ENCODE results near the gene GNAI2.
"Not testable (repeated sequence)": the region's sequence is repeated elsewhere in the genome, so short reads cannot be mapped to it uniquely, and the experiment has no call there.

Gene GNAI2

DNA sequence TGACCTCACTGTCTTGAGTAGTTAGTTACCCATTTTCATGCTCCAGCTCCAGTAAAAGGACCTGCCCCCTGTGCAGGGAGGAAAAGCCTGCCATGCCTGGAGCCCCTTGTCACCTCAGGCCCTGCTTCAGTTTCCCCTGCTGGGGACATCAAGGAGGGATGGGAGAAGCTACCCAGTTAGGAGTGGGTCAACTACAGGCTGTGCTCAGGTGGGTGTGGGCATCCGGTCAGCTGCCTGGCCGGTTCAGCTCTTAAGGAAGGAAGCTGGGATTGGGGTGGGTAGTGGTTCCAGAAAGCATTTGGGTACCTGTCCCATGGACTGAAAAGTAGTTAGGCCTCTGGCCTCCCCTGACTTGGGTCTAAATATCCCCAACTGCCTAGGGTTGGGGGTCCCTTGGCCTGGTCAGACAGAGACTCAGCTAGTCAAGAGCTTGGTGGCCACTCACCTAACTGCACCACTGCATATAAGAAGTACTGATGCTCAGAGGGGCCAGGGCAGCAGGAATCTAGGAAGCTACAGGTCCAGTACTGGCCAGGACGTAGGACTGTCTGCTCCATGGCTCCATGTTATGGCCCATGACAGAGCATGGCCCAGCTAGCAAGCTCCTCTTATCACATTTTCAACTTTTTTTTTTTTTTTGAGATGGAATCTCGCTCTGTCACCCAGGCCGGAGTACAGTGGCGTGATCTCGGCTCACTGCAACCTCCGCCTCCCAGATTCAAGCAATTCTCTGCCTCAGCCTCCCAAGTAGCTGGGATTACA, 43.4 kb downstream of the GNAI2 start:
- H3K9me3 ChIP-seq (ENCODE audit: insufficient read depth, low read length): no peaks in the 10 kb centered on the region
- peaks cover 47% of the 10 kb centered on the region for H3K36me3 ChIP-seq (ENCODE audit: insufficient read depth, insufficient read length, low read length)
- no peak overlapping the region for H3K4me3 ChIP-seq (ENCODE audit: insufficient read length, low read depth)
- H3K9ac ChIP-seq (ENCODE audit: insufficient read length, low read depth): no peak overlapping the region
- no peaks in the 10 kb centered on the region for H3K27me3 ChIP-seq (ENCODE audit: insufficient read depth, insufficient read length)
- no peak for TF ChIP-seq YY1 (IDR thresholded peaks at IDR 0.05; ENCODE audit: insufficient read depth, insufficient read length)
- TF ChIP-seq ZNF274 (IDR thresholded peaks at IDR 0.05; ENCODE audit: low read depth, low read length): no peak
- no peak for TF ChIP-seq SUZ12 (IDR thresholded peaks at IDR 0.05; ENCODE audit: extremely low read depth, insufficient read depth, insufficient read length)
- no peak for DNase-seq (ENCODE audit: low read depth, low spot score)
- H3K4me1 ChIP-seq (ENCODE audit: insufficient read depth, insufficient read length): peaks cover 11% of the 10 kb centered on the region

DNA sequence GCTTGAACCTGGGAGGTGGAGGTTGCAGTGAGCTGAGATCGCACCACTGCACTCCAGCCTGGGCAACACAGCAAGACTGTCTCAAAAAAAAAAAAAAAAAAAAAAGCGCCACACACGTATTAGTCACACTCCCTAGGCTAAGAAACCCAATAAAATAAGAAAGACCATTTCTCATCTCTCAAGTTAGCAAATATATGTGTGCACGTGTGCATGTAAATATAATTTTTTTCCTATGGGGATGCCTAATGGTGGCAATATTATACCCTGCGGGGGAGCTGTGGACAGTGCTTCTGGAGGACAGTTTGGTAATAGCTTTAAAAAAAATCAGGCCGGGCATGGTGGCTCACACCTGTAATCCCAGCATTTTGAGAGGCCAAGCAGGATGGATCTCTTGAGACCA, 48.1 kb downstream of the GNAI2 start:
- not testable (repeated sequence) for H3K4me1 ChIP-seq (ENCODE audit: insufficient read depth, insufficient read length); H3K9ac ChIP-seq (ENCODE audit: insufficient read length, low read depth); H3K27me3 ChIP-seq (ENCODE audit: insufficient read depth, insufficient read length); H3K9me3 ChIP-seq (ENCODE audit: insufficient read depth, low read length); H3K4me3 ChIP-seq (ENCODE audit: insufficient read length, low read depth); DNase-seq (ENCODE audit: low read depth, low spot score)
- H3K36me3 ChIP-seq (ENCODE audit: insufficient read depth, insufficient read length, low read length): peaks cover 36% of the 10 kb centered on the region

DNA sequence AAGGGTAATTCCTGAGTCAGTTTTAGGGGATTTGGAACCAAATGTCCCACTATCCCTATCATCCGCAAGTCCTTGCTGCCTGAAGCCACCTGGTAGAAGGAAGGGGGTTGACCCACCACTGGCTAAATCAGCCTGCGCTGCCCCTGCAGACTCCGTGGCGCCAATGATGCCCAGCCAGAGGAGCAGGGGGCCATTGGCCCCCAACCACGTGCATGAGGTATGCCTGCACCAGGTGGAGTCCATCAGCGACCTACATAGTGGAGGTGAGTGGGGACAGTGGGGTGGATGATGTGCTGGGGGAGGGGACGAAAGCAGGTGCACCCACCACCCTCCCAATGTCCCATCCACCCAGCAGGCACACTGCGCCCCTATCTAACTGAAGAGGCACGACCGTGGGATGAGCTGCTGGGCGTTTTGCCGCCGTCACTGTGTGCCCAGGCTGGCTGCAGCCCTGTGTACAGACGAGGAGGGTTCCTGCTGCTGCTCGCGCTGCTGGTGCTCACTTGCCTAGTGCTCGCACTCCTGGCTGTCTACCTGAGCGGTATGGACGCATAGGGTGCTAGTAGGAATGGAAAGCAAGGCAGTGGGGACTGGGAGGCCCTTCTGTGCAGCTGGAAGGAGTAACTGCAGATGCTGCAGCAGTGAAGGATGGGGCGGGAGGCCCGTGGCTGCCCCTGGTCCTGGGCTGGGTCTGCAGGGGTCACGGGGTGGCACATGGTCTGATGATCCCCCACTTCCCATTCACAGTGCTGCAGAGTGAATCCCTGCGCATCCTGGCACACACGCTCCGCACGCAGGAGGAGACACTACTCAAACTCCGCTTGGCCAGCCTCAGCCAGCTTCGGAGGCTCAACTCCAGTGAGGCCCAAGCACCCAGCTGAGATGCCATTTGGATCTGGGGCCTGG, 50.6 kb downstream of the GNAI2 start:
- peaks cover 51% of the 10 kb centered on the region for H3K36me3 ChIP-seq (ENCODE audit: insufficient read depth, insufficient read length, low read length)
- no peak for DNase-seq (ENCODE audit: low read depth, low spot score)
- TF ChIP-seq ZNF274 (IDR thresholded peaks at IDR 0.05; ENCODE audit: low read depth, low read length) (no peak), SUZ12 (IDR thresholded peaks at IDR 0.05; ENCODE audit: extremely low read depth, insufficient read depth, insufficient read length) (no peak), YY1 (IDR thresholded peaks at IDR 0.05; ENCODE audit: insufficient read depth, insufficient read length) (no peak)
- H3K9ac ChIP-seq (ENCODE audit: insufficient read length, low read depth): no peak overlapping the region
- H3K27me3 ChIP-seq (ENCODE audit: insufficient read depth, insufficient read length): no peaks in the 10 kb centered on the region
- H3K9me3 ChIP-seq (ENCODE audit: insufficient read depth, low read length): no peaks in the 10 kb centered on the region
- peaks cover 9% of the 10 kb centered on the region for H3K4me1 ChIP-seq (ENCODE audit: insufficient read depth, insufficient read length)
- H3K4me3 ChIP-seq (ENCODE audit: insufficient read length, low read depth): no peak overlapping the region

DNA sequence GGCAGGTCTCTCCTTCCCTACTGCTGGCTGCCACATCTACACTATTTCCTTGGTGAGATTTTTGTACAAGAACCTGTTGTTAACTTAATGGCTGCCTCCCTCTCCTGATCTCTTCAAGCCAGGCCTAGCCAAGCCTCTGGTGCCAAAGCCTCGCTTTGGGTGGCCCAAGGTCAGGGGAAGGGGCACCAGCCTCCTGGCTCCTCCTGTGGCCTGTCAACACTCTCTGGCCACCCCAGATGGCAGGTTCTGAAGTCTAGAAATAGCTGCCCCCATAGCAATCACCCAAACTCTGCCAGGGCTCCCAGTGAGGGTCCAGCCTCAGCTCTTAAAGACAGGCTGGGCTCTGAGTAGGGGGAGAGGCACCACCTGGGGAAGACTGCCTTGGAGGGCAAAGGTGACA, 51.3 kb downstream of the GNAI2 start:
- peaks cover 51% of the 10 kb centered on the region for H3K36me3 ChIP-seq (ENCODE audit: insufficient read depth, insufficient read length, low read length)
- no peak overlapping the region for H3K9ac ChIP-seq (ENCODE audit: insufficient read length, low read depth)
- H3K27me3 ChIP-seq (ENCODE audit: insufficient read depth, insufficient read length): no peaks in the 10 kb centered on the region
- no peak overlapping the region for H3K4me3 ChIP-seq (ENCODE audit: insufficient read length, low read depth)
- peaks cover 9% of the 10 kb centered on the region for H3K4me1 ChIP-seq (ENCODE audit: insufficient read depth, insufficient read length)
- H3K9me3 ChIP-seq (ENCODE audit: insufficient read depth, low read length): no peaks in the 10 kb centered on the region
- TF ChIP-seq YY1 (IDR thresholded peaks at IDR 0.05; ENCODE audit: insufficient read depth, insufficient read length) (no peak), SUZ12 (IDR thresholded peaks at IDR 0.05; ENCODE audit: extremely low read depth, insufficient read depth, insufficient read length) (no peak), ZNF274 (IDR thresholded peaks at IDR 0.05; ENCODE audit: low read depth, low read length) (no peak)
- DNase-seq (ENCODE audit: low read depth, low spot score): no peak

DNA sequence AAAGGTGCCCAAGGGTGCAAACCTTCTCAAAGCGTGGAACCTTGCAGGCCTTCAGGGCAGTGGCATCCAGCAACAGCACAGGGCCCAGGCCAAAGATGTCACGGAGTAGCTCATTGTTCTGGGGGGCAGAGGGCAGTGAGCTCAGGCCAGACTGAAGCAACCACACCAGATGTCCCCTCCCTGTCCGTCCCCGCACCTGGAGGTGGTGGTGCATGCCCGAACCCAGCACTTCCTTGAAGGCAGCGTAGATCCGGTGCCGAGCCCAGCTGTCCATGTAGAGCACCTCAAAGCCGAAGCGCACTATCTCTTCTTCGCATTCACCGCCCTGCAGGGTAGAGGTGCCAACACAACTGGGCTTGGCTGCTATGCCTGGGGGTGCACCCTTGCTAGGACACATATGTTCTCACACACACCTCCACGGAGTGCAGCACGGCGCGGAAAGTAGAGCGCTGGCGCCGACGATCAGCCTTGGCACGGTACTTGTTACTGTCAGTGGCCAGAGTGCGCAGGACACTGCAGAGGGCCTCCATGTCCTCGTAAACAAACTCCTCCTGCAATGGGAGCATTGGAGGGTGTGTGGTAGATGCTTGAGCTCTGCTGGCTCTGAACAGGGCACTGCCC, 52.5 kb downstream of the GNAI2 start:
- H3K9ac ChIP-seq (ENCODE audit: insufficient read length, low read depth): no peak overlapping the region

DNA sequence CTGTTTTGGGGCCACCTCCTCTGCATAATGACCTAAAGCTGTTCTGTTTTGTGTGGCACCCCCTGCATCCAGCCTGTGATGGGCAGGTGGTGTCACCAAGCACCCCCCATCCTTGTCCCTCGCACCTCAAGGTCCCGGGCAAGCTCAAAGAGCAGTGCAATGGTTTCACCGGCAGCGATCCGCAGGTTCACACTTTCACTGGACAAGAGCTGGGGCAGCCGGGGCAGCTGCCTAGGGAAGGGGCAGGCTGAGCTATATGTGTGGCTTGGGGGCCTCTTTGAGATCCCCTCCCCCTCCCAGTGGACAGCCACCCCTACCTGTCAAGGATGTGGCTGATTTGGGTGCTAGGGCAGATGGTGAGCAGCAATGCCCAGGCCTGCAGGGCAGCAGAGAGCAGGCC, 53.1 kb downstream of the GNAI2 start:
- no peak for TF ChIP-seq ZNF274 (IDR thresholded peaks at IDR 0.05; ENCODE audit: low read depth, low read length)
- no peak for TF ChIP-seq SUZ12 (IDR thresholded peaks at IDR 0.05; ENCODE audit: extremely low read depth, insufficient read depth, insufficient read length)
- TF ChIP-seq YY1 (IDR thresholded peaks at IDR 0.05; ENCODE audit: insufficient read depth, insufficient read length): no peak
- Histone ChIP-seq H3K27me3 (ENCODE audit: insufficient read depth, insufficient read length) (no peaks in the 10 kb centered on the region), H3K36me3 (ENCODE audit: insufficient read depth, insufficient read length, low read length) (peaks cover 51% of the 10 kb centered on the region), H3K4me3 (ENCODE audit: insufficient read length, low read depth) (no peak overlapping the region), H3K9ac (ENCODE audit: insufficient read length, low read depth) (no peak overlapping the region), H3K9me3 (ENCODE audit: insufficient read depth, low read length) (no peaks in the 10 kb centered on the region), H3K4me1 (ENCODE audit: insufficient read depth, insufficient read length) (peaks cover 15% of the 10 kb centered on the region)
- DNase-seq (ENCODE audit: low read depth, low spot score): no peak

More for the DNA sequence above, 52.5 kb downstream of the GNAI2 start:
- Histone ChIP-seq H3K4me3 (ENCODE audit: insufficient read length, low read depth) (no peak overlapping the region), H3K9me3 (ENCODE audit: insufficient read depth, low read length) (no peaks in the 10 kb centered on the region), H3K36me3 (ENCODE audit: insufficient read depth, insufficient read length, low read length) (peaks cover 51% of the 10 kb centered on the region), H3K4me1 (ENCODE audit: insufficient read depth, insufficient read length) (peaks cover 15% of the 10 kb centered on the region), H3K27me3 (ENCODE audit: insufficient read depth, insufficient read length) (no peaks in the 10 kb centered on the region)
- no peak for DNase-seq (ENCODE audit: low read depth, low spot score)
- TF ChIP-seq YY1 (IDR thresholded peaks at IDR 0.05; ENCODE audit: insufficient read depth, insufficient read length) (no peak), SUZ12 (IDR thresholded peaks at IDR 0.05; ENCODE audit: extremely low read depth, insufficient read depth, insufficient read length) (no peak), ZNF274 (IDR thresholded peaks at IDR 0.05; ENCODE audit: low read depth, low read length) (no peak)

DNA sequence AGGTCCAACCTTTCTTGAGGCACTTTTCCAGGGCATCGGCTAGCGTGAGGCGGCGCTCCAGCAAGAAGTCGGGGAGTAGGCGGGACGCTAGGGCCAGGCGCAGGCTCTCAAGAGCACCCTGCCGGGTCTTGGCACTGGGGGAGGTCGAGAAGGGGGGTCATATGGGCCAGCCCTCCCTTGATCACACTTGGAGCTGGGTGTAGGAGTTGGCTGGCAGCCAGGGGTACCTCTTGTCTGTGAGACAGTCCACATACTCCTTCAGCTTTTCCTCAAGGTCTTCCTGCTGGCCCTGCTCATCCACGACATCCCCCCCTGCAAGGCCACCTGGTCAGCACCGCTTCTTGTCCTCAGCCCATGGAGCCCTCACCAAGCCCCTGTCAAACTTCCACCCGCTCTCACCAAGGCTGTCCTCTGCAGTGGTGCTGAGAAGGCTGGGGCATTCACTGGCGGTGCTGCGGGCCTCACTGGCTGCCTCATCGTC, 54.2 kb downstream of the GNAI2 start:
- TF ChIP-seq SUZ12 (IDR thresholded peaks at IDR 0.05; ENCODE audit: extremely low read depth, insufficient read depth, insufficient read length) (no peak), ZNF274 (IDR thresholded peaks at IDR 0.05; ENCODE audit: low read depth, low read length) (no peak), YY1 (IDR thresholded peaks at IDR 0.05; ENCODE audit: insufficient read depth, insufficient read length) (no peak)
- Histone ChIP-seq H3K4me3 (ENCODE audit: insufficient read length, low read depth) (no peak overlapping the region), H3K27me3 (ENCODE audit: insufficient read depth, insufficient read length) (no peaks in the 10 kb centered on the region), H3K9ac (ENCODE audit: insufficient read length, low read depth) (no peak overlapping the region), H3K36me3 (ENCODE audit: insufficient read depth, insufficient read length, low read length) (peaks cover 51% of the 10 kb centered on the region), H3K4me1 (ENCODE audit: insufficient read depth, insufficient read length) (peaks cover 15% of the 10 kb centered on the region), H3K9me3 (ENCODE audit: insufficient read depth, low read length) (no peaks in the 10 kb centered on the region)
- no peak for DNase-seq (ENCODE audit: low read depth, low spot score)
